ENCODE measurements around the gene PLEKHA5.

The PLEKHA5 gene

DNA sequence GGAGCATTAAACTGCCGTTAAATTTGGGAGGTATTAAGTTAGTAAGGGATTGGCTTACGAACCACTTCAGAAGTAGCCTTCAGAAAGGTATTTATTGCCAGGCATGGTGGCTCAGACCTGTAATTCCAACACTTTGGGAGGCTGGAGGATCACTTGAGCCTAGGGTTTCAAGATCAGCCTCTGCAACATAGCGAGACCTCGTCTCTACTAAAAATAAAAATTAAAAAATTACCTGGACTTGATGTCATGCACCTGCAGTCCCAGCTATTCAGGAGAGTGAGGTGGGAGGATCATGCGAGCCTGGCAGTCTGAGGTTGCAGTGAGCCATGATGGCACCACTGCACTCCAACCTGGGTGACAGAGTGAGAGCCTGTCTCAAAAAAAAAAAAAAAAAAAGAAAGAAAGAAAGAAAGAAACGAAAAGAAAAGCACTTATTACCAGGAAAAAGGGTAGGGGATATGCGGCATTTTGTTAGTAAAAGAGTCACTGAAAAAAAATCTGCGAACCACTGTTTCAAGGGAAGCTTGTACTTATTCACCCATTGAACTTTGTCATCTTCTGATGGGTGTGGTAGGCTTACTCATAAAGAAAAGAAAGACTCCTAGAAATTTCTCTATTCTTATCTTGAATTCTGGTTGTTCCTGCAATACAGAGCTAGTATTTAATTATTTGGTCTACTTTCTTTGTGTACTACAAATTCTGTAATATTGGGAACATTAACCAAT, 33.6 kb upstream of the PLEKHA5 start:
- Histone ChIP-seq H3K9ac (ENCODE audit: low read length) (no peak overlapping the region), H3K27me3 (ENCODE audit: control insufficient read depth, insufficient read depth, low read length) (no peaks in the 10 kb centered on the region), H3K27ac (ENCODE audit: low read depth, low read length) (no peak overlapping the region), H3K4me1 (ENCODE audit: control insufficient read depth, insufficient read depth, low read length) (no peaks in the 10 kb centered on the region), H3K9me3 (ENCODE audit: control insufficient read depth, insufficient read depth, low read depth, low read length) (no peaks in the 10 kb centered on the region), H3K4me3 (ENCODE audit: low read depth, low read length) (no peak overlapping the region), H3K36me3 (ENCODE audit: control insufficient read depth, insufficient read depth, low read length) (no peaks in the 10 kb centered on the region)

DNA sequence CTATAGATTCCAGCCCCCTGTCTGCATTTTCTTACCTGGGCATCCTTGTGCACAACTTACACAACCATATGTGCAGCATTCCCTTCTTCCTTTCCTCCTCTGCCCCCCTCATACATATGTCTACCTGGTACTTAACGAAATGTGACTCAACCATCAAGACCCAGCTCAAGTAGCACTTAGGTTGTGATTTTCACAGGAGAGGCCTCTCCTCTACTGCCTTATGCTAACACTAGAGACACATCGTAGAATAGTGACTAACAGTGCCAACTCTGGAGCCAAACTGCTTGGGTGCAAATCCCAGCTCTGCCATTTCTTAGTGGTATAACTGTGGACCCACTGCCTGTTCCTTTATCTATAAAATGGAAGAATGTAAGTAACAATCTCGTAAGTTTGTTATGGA, 24.1 kb upstream of the PLEKHA5 start:
- peaks cover 13% of the 10 kb centered on the region; the same call in 1 of the 2 replicates for H3K4me1 ChIP-seq (ENCODE audit: control insufficient read depth, insufficient read depth, low read length)
- no peak overlapping the region for H3K9ac ChIP-seq (ENCODE audit: low read length)
- H3K9me3 ChIP-seq (ENCODE audit: control insufficient read depth, insufficient read depth, low read depth, low read length): no peaks in the 10 kb centered on the region
- no peak overlapping the region for H3K4me3 ChIP-seq (ENCODE audit: low read depth, low read length)
- no peaks in the 10 kb centered on the region for H3K27me3 ChIP-seq (ENCODE audit: control insufficient read depth, insufficient read depth, low read length)
- no peak overlapping the region for H3K27ac ChIP-seq (ENCODE audit: low read depth, low read length)
- no peaks in the 10 kb centered on the region for H3K36me3 ChIP-seq (ENCODE audit: control insufficient read depth, insufficient read depth, low read length)

DNA sequence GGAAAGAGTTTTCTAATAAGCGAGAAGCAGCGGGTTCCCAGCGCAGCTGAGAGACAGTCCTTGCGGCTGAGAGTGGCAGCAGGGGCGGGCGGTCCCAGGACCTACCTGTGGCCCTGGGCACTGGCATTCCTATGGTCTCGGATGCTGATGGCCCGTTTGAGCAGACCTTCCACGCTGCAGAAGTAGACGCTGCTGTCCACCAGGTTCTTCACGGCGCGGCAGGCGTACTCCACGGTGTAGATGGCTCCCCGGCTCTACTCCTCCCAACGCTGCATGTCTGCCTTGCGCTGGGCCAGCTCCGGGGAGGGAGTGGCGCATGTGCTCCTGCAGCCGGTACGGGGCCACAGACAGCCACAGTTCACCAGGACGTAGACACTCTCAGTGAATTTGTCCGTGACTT, 21.8 kb upstream of the PLEKHA5 start:
- Histone ChIP-seq H3K27ac (ENCODE audit: low read depth, low read length) (no peak overlapping the region), H3K9me3 (ENCODE audit: control insufficient read depth, insufficient read depth, low read depth, low read length) (0 out of 2 replicates have a peak, but pooled peaks cover under 1% of the 10 kb centered on the region), H3K27me3 (ENCODE audit: control insufficient read depth, insufficient read depth, low read length) (no peaks in the 10 kb centered on the region), H3K9ac (ENCODE audit: low read length) (no peak overlapping the region), H3K4me3 (ENCODE audit: low read depth, low read length) (no peak overlapping the region), H3K4me1 (ENCODE audit: control insufficient read depth, insufficient read depth, low read length) (peaks cover 9% of the 10 kb centered on the region; the same call in 1 of the 2 replicates), H3K36me3 (ENCODE audit: control insufficient read depth, insufficient read depth, low read length) (no peaks in the 10 kb centered on the region)

DNA sequence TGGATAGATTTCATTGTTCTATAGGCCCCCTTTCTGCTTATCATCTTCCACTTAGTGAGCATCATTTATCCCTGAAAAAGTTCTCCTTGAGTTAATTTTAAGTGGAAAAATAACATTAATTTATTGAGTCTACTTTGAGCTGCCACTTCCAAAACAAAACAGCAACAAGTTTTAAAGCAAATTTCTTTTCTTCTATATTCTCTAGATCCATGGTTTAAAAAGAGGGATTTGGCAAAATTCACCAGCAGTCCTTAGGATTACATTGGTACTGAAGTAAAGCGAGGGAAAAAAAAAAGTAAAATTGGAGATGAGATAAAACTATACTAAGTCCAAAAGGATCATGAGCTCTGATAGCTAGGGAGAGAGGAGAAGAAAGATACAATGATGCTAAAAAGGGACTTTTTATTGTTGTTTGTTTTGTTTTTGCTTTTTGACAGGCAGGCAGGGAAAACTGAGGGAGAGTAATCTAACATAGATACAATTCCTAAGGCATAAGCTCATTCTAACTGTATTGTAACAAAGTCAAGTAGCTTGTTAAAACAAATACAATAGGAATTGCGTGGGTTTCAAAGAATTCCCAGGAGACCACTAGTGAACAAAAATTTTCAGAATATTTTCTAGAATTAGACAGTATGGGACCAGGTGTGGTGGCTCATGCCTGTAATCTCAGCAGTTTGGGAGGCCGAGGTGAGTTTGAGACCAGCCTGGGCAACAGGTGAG, 19.2 kb upstream of the PLEKHA5 start:
- no peak overlapping the region for H3K4me3 ChIP-seq (ENCODE audit: low read depth, low read length)
- H3K9ac ChIP-seq (ENCODE audit: low read length): no peak overlapping the region
- H3K4me1 ChIP-seq (ENCODE audit: control insufficient read depth, insufficient read depth, low read length): no peaks in the 10 kb centered on the region; the same call in 1 of the 2 replicates
- 0 out of 2 replicates have a peak, but pooled peaks cover 5% of the 10 kb centered on the region for H3K9me3 ChIP-seq (ENCODE audit: control insufficient read depth, insufficient read depth, low read depth, low read length)
- H3K27me3 ChIP-seq (ENCODE audit: control insufficient read depth, insufficient read depth, low read length): no peaks in the 10 kb centered on the region
- no peak overlapping the region for H3K27ac ChIP-seq (ENCODE audit: low read depth, low read length)
- no peaks in the 10 kb centered on the region for H3K36me3 ChIP-seq (ENCODE audit: control insufficient read depth, insufficient read depth, low read length)

DNA sequence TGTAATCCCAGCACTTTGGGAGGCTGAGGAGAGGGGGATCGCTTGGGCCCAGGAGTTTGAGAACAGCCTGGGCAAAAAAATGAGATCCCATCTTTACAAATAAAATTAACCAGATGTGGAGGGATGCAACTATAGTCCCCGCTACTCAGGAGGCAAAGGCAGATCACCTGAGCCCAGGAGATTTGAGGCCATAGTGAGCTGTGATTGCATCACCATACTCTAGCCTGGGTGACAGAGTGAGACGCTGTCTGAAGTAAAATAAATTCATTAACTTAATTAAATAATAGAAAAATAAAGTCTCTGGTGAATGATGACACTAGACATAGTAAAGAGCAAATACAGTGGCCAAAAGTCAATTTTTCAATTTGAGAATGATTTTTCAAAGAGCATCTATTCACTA, 16.1 kb upstream of the PLEKHA5 start:
- no peaks in the 10 kb centered on the region for H3K36me3 ChIP-seq (ENCODE audit: control insufficient read depth, insufficient read depth, low read length)
- H3K9ac ChIP-seq (ENCODE audit: low read length): no peak overlapping the region
- no peak overlapping the region for H3K4me3 ChIP-seq (ENCODE audit: low read depth, low read length)
- no peaks in the 10 kb centered on the region; the same call in 1 of the 2 replicates for H3K4me1 ChIP-seq (ENCODE audit: control insufficient read depth, insufficient read depth, low read length)
- no peaks in the 10 kb centered on the region for H3K27me3 ChIP-seq (ENCODE audit: control insufficient read depth, insufficient read depth, low read length)
- H3K27ac ChIP-seq (ENCODE audit: low read depth, low read length): no peak overlapping the region
- H3K9me3 ChIP-seq (ENCODE audit: control insufficient read depth, insufficient read depth, low read depth, low read length): 0 out of 2 replicates have a peak, but pooled peaks cover 5% of the 10 kb centered on the region

DNA sequence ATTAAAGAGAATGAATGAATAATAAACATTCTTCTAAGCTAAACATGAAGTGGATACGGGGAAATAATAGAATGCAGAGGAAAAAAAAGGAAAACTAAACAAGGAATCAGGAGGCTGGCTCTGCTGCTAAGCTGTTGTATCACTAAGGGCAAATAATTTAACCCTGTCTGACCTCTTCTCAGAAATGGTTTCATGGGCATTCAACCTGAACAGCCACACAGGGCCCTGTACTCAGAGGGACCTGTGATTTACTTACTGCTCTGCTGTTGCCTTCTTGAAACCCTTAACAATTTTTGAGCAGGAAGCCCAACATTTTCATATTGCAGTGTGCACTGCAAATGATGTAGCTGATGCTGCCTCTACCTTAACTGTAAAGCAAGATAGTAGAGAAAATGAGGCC, 14.2 kb upstream of the PLEKHA5 start:
- Histone ChIP-seq H3K4me1 (ENCODE audit: control insufficient read depth, insufficient read depth, low read length) (no peaks in the 10 kb centered on the region; the same call in 1 of the 2 replicates), H3K9me3 (ENCODE audit: control insufficient read depth, insufficient read depth, low read depth, low read length) (0 out of 2 replicates have a peak, but pooled peaks cover 5% of the 10 kb centered on the region), H3K27ac (ENCODE audit: low read depth, low read length) (no peak overlapping the region), H3K9ac (ENCODE audit: low read length) (no peak overlapping the region), H3K4me3 (ENCODE audit: low read depth, low read length) (no peak overlapping the region), H3K36me3 (ENCODE audit: control insufficient read depth, insufficient read depth, low read length) (no peaks in the 10 kb centered on the region), H3K27me3 (ENCODE audit: control insufficient read depth, insufficient read depth, low read length) (no peaks in the 10 kb centered on the region)

DNA sequence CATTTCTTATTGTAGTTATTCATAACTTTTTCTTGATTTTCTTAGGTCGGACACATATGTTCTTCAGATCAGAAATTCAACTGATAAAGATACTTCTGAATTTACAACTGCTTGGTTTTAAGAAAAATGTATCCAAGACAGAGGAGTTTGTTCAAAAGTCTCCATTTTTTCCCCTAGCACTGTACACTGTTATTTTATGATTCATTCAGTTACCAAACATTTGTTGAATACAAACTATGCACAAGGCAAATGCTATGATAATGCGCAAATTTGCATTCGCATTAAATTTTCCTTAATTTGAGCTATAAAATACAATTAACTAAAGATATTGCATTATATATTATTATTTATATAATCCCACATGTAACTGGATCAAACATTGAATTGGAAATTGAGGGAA, 10.1 kb upstream of the PLEKHA5 start:
- Histone ChIP-seq H3K27me3 (ENCODE audit: control insufficient read depth, insufficient read depth, low read length) (no peaks in the 10 kb centered on the region), H3K4me3 (ENCODE audit: low read depth, low read length) (no peak overlapping the region), H3K9me3 (ENCODE audit: control insufficient read depth, insufficient read depth, low read depth, low read length) (no peaks in the 10 kb centered on the region), H3K36me3 (ENCODE audit: control insufficient read depth, insufficient read depth, low read length) (no peaks in the 10 kb centered on the region), H3K9ac (ENCODE audit: low read length) (no peak overlapping the region), H3K27ac (ENCODE audit: low read depth, low read length) (no peak overlapping the region), H3K4me1 (ENCODE audit: control insufficient read depth, insufficient read depth, low read length) (no peaks in the 10 kb centered on the region)

DNA sequence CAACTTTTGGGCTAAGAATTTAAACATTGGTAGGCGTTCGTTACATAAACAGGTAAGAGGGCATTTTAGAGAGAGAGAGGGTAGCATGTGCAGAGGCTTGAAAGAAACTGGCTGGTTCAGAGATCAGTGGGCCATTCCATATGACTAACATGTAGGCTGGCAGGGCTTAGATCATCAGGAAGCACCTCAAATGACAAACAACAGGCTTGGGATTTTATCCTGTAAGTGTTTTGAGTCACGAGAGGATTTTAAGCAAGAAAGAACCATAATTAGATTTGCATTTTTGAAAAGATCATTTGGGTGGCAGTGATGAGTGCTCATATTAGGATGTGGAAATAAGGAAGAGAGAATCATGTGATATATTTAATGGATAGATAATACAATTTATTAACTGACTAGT, 8.7 kb upstream of the PLEKHA5 start:
- no peaks in the 10 kb centered on the region for H3K36me3 ChIP-seq (ENCODE audit: control insufficient read depth, insufficient read depth, low read length)
- H3K9me3 ChIP-seq (ENCODE audit: control insufficient read depth, insufficient read depth, low read depth, low read length): no peaks in the 10 kb centered on the region

DNA sequence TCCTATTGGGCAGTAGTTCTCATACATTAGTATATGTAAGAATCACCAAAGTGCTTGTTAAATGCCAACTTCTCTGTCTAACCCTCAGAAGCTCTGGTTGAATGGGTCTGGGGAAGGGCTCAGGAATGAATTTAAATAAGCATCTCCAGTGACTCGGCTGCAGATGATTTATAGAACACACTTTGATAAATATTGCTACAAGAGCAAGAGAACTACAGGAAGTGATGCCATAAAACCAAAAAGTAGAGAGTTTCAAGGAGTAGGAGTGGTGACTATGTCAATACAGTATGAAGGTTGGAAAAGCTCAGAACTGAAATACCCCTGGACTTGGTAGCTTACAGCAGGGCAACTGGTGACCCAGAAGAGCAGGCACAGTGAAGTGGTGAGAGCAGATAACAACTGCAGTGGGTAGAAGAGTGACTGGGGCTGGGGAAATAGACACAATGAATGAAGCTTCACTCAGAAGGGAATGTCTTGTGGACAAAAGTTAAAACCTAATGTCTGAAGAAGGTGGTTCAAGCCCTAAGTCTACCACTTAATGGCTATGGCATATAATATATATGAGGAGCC, 8.0 kb upstream of the PLEKHA5 start:
- Histone ChIP-seq H3K27me3 (ENCODE audit: control insufficient read depth, insufficient read depth, low read length) (no peaks in the 10 kb centered on the region), H3K4me1 (ENCODE audit: control insufficient read depth, insufficient read depth, low read length) (no peaks in the 10 kb centered on the region), H3K27ac (ENCODE audit: low read depth, low read length) (no peak overlapping the region), H3K36me3 (ENCODE audit: control insufficient read depth, insufficient read depth, low read length) (no peaks in the 10 kb centered on the region), H3K4me3 (ENCODE audit: low read depth, low read length) (no peak overlapping the region), H3K9me3 (ENCODE audit: control insufficient read depth, insufficient read depth, low read depth, low read length) (peaks cover 6% of the 10 kb centered on the region), H3K9ac (ENCODE audit: low read length) (no peak overlapping the region)

More for the DNA sequence above, 8.7 kb upstream of the PLEKHA5 start:
- Histone ChIP-seq H3K9ac (ENCODE audit: low read length) (no peak overlapping the region), H3K4me3 (ENCODE audit: low read depth, low read length) (no peak overlapping the region), H3K27ac (ENCODE audit: low read depth, low read length) (no peak overlapping the region), H3K4me1 (ENCODE audit: control insufficient read depth, insufficient read depth, low read length) (no peaks in the 10 kb centered on the region), H3K27me3 (ENCODE audit: control insufficient read depth, insufficient read depth, low read length) (no peaks in the 10 kb centered on the region)

DNA sequence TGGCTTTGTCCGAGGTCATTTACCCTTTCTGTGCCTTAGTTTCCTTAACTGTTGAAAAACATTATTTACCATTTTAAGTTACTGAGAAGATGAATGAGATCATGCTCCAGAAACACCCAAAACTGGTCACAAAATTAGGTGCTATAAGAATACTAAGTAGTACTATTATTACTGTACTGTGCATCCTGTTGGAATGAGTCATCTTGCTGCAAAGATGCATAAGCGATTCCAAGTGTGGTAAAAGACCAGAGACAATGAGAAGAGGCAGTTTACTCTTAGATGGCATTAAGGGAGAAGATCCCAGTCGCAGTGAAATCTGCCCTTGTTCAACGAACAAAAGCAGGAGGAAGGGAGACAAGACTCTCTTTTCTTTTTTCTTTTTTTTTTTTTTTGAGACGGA, 4.2 kb upstream of the PLEKHA5 start:
- H3K4me1 ChIP-seq (ENCODE audit: control insufficient read depth, insufficient read depth, low read length): peaks cover 4% of the 10 kb centered on the region; the same call in 1 of the 2 replicates
- peaks cover 26% of the 10 kb centered on the region for H3K9me3 ChIP-seq (ENCODE audit: control insufficient read depth, insufficient read depth, low read depth, low read length)
- no peaks in the 10 kb centered on the region for H3K36me3 ChIP-seq (ENCODE audit: control insufficient read depth, insufficient read depth, low read length)
- no peak overlapping the region for H3K4me3 ChIP-seq (ENCODE audit: low read depth, low read length)
- no peaks in the 10 kb centered on the region for H3K27me3 ChIP-seq (ENCODE audit: control insufficient read depth, insufficient read depth, low read length)
- H3K9ac ChIP-seq (ENCODE audit: low read length): no peak overlapping the region
- no peak overlapping the region for H3K27ac ChIP-seq (ENCODE audit: low read depth, low read length)

DNA sequence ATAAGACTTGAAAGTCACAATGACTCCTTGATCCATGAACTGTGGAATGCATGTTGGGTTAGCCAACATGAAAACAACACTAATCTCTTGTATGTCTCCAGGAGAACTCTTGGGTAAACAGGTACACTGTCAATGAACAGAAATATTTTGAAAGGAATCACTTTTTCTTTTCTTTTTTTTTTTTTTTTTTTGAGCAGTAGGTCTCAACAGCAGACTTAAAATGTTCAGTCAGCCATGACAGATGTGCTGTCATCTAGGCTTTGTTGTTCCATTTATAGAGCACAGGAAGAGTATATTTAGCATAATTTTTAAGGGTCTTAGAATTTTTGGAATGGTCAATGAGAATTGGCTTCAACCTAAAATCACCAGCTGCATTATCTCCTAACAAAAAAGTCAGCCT, 2.3 kb upstream of the PLEKHA5 start:
- H3K9ac ChIP-seq (ENCODE audit: low read length): no peak overlapping the region
- peaks cover 26% of the 10 kb centered on the region for H3K9me3 ChIP-seq (ENCODE audit: control insufficient read depth, insufficient read depth, low read depth, low read length)
- peaks cover 11% of the 10 kb centered on the region for H3K4me1 ChIP-seq (ENCODE audit: control insufficient read depth, insufficient read depth, low read length)
- no peak overlapping the region for H3K27ac ChIP-seq (ENCODE audit: low read depth, low read length)
- H3K4me3 ChIP-seq (ENCODE audit: low read depth, low read length): no peak overlapping the region
- H3K27me3 ChIP-seq (ENCODE audit: control insufficient read depth, insufficient read depth, low read length): no peaks in the 10 kb centered on the region
- 0 out of 2 replicates have a peak, but pooled peaks cover under 1% of the 10 kb centered on the region for H3K36me3 ChIP-seq (ENCODE audit: control insufficient read depth, insufficient read depth, low read length)
